Trophoblast cell (in vitro differentiated cells and primary cell): ENCODE measurements around the gene KRTAP5-7.
"Not testable (repeated sequence)": the region's sequence is repeated elsewhere in the genome, so short reads cannot be mapped to it uniquely, and the experiment has no call there.

Experiments used
- DNase-seq, 2 donors: peaks; one replicate each; pipeline ENCODE4 v3.0.0-alpha.2; 2016
- H2AFZ ChIP-seq: 2 replicates; pipeline ENCODE4 v1.6.1; 2013; ENCODE audit warnings: low read length, moderate library complexity, mild to moderate bottlenecking; ENCODE audit not compliant: insufficient read depth, poor library complexity
- H2AK5ac ChIP-seq: 2 replicates; pipeline ENCODE4 v1.6.1; 2013; ENCODE audit warnings: mild to moderate bottlenecking, low read length
- H2BK120ac ChIP-seq: 2 replicates; pipeline ENCODE4 v1.6.1; 2013; ENCODE audit warnings: low read length, mild to moderate bottlenecking, moderate library complexity; ENCODE audit not compliant: insufficient read depth, poor library complexity
- H2BK12ac ChIP-seq: 2 replicates; pipeline ENCODE4 v1.6.1; 2013; ENCODE audit warnings: mild to moderate bottlenecking, low read length, moderate library complexity
- H2BK5ac ChIP-seq: 2 replicates; pipeline ENCODE4 v1.6.1; 2013; ENCODE audit warnings: low read length, low read depth, moderate library complexity, mild to moderate bottlenecking; ENCODE audit not compliant: poor library complexity
- H3K14ac ChIP-seq: 2 replicates; pipeline ENCODE4 v1.6.1; 2013; ENCODE audit warnings: mild to moderate bottlenecking, low read length
- H3K18ac ChIP-seq: 2 replicates; pipeline ENCODE4 v1.6.1; 2013; ENCODE audit warnings: mild to moderate bottlenecking, low read length
- H3K23ac ChIP-seq: 2 replicates; pipeline ENCODE4 v1.6.1; 2013; ENCODE audit warnings: low read length
- H3K27ac ChIP-seq: 2 replicates; pipeline ENCODE4 v1.5.1; 2013; ENCODE audit warnings: low read depth, mild to moderate bottlenecking, inconsistent platforms, low read length, moderate library complexity
- H3K27me3 ChIP-seq: 2 replicates; pipeline ENCODE4 v1.6.1; 2013; ENCODE audit warnings: inconsistent platforms, mild to moderate bottlenecking, low read length, moderate library complexity; ENCODE audit not compliant: insufficient read depth
- H3K36me3 ChIP-seq, 2 experiments: 1 replicate in 1 of 2; 2 replicates in 1 of 2; pipeline ENCODE4 v1.6.1; 2013; ENCODE audit warnings: low read length in 2 of 2, mild to moderate bottlenecking in 2 of 2, moderate library complexity in 1 of 2; ENCODE audit not compliant: insufficient read depth in 2 of 2, control insufficient read depth in 1 of 2
- H3K4ac ChIP-seq: 2 replicates; pipeline ENCODE4 v1.6.1; 2013; ENCODE audit warnings: low read depth, mild to moderate bottlenecking, low read length, moderate library complexity
- H3K4me1 ChIP-seq, 2 experiments: 1 replicate in 1 of 2; 2 replicates in 1 of 2; pipeline ENCODE4 v1.6.1; 2013; ENCODE audit warnings: low read length in 2 of 2, mild to moderate bottlenecking in 2 of 2, moderate library complexity in 1 of 2; ENCODE audit not compliant: insufficient read depth in 2 of 2, control insufficient read depth in 1 of 2
- H3K4me2 ChIP-seq: 2 replicates; pipeline ENCODE4 v1.6.1; 2013; ENCODE audit warnings: inconsistent platforms, mild to moderate bottlenecking, low read length, moderate library complexity
- H3K4me3 ChIP-seq: 2 replicates; pipeline ENCODE4 v1.5.1; 2013; ENCODE audit warnings: mild to moderate bottlenecking, low read depth, low read length, inconsistent platforms
- H3K79me1 ChIP-seq: one replicate; pipeline ENCODE4 v1.6.1; 2013; ENCODE audit warnings: low read length
- H3K79me2 ChIP-seq: 2 replicates; pipeline ENCODE4 v1.6.1; 2013; ENCODE audit warnings: low read length, mild to moderate bottlenecking; ENCODE audit not compliant: control insufficient read depth, insufficient read depth, poor library complexity
- H3K9ac ChIP-seq: 2 replicates; pipeline ENCODE4 v1.6.1; 2013; ENCODE audit warnings: mild to moderate bottlenecking, low read length
- H3K9me3 ChIP-seq: 2 replicates; pipeline ENCODE4 v1.6.1; 2013; ENCODE audit warnings: low read depth, mild to moderate bottlenecking, control low read depth, inconsistent platforms, low read length; ENCODE audit not compliant: insufficient read depth
- H4K12ac ChIP-seq: 2 replicates; pipeline ENCODE4 v1.6.1; 2013; ENCODE audit warnings: low read depth, mild to moderate bottlenecking, low read length, moderate library complexity
- H4K8ac ChIP-seq: 2 replicates; pipeline ENCODE4 v1.6.1; 2013; ENCODE audit warnings: low read depth, mild to moderate bottlenecking, low read length, moderate library complexity
- H4K91ac ChIP-seq: one replicate; pipeline ENCODE4 v1.6.1; 2013; ENCODE audit warnings: low read depth, mild to moderate bottlenecking, low read length, moderate library complexity
- WGBS: extraction: QIAGEN DNeasy Blood & Tissue Kit; methylation state at CpG from one replicate; pipeline ENCODE4 v1.1.7; 2013; ENCODE audit warnings: missing lambda C conversion rate; ENCODE audit not compliant: insufficient read length, insufficient coverage; ENCODE audit errors: extremely low coverage; 5-methylcytosine and 5-hydroxymethylcytosine counted together

Gene KRTAP5-7

DNA sequence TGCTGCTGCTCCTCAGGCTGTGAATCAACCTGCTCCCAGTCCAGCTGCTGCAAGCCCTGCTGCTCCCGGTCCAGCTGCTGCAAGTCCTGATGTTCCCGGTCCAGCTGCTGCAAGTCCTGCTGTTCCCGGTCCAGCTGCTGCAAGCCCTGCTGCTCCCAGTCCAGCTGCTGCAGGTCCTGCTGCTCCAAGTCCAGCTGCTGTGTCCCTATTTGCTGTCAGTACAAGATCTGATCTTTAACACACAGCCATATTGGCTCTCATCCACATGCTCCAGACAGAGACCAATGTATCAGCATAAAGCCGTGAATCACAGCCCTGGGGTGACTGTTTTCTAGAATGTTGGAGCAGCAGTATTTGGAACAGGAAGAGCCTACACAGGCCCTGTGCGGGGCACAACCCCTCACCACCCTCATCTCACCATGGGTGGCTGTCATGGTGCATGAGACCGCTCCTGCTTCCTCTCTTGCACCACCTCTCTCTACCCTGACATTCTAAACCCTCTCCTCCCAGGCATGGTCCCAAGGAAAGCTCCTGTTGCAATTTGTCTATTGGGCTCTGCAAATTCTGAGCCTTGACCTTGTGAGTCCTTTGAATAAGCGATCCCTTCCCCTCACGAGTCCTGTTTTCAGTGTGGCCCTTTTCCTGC, 41.8 kb downstream of the KRTAP5-7 start:
- Histone ChIP-seq H3K36me3 (no peaks in the 10 kb centered on the region), H2BK5ac (no peak overlapping the region), H3K27ac (no peak overlapping the region), H4K12ac (no peak overlapping the region), H3K4ac (no peak overlapping the region), H3K4me1 (no peaks in the 10 kb centered on the region), H3K79me2 (no peaks in the 10 kb centered on the region), H3K9ac (no peak overlapping the region), H3K9me3 (peaks cover 2% of the 10 kb centered on the region), H3K23ac (no peak overlapping the region), H2AK5ac (no peak overlapping the region), H4K91ac (no peak overlapping the region), H2BK12ac (no peak overlapping the region), H3K79me1 (no peaks in the 10 kb centered on the region), H2BK120ac (no peak overlapping the region), H3K4me3 (no peak overlapping the region), H3K14ac (no peak overlapping the region), H3K18ac (no peak overlapping the region), H3K4me2 (no peak overlapping the region), H4K8ac (no peak overlapping the region), H2AFZ (no peak overlapping the region), H3K27me3 (no peaks in the 10 kb centered on the region)
- no CpG with 5 or more reads among the region's 8 CpGs for whole genome bisulfite sequencing
- no peak for DNase-seq

DNA sequence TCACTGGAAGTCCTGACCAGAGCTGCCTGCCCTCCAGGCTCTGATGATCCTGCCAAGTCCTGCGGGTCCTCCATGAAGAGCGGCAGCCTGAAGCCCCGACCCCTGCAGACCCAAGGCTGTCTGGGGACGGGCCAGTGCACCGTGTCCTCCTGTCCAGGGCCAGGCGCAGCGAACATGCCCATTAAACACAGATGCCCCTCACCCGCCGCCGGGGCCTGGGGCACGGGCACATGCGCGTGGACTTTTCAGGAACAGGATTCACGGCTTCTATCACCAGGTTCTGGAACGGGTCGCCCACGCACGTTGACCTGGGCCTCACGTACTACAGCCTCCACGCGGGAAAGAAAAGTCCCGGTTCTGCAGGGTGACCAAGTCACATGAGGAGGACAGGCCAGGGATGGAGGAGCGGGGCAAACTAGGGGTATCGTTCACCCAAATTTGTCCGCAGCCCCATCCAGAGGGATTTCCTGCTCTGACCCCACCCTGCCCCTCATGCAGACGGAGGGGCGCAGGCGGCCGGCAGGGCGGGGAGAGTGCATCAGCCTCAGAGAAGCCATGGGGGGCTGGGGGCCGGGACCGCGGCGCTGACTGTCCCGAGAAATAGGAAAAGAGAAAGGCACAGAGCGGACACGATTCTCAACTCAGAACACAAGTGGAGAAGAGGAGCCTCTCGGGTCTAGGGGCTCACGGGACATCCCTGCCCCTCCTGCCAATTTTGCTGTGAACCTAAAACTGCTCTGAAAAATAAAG, 44.2 kb downstream of the KRTAP5-7 start:
- not testable (repeated sequence) for H3K9me3 ChIP-seq, H3K4ac ChIP-seq, H3K4me1 ChIP-seq, H2BK120ac ChIP-seq, H3K18ac ChIP-seq, H4K12ac ChIP-seq, H3K36me3 ChIP-seq, H3K27ac ChIP-seq, H3K9ac ChIP-seq, H3K4me2 ChIP-seq, H4K91ac ChIP-seq, H4K8ac ChIP-seq, H3K79me1 ChIP-seq, H3K4me3 ChIP-seq, H3K79me2 ChIP-seq, H2BK12ac ChIP-seq, DNase-seq, H2BK5ac ChIP-seq, H2AFZ ChIP-seq, H3K23ac ChIP-seq, H2AK5ac ChIP-seq, H3K14ac ChIP-seq, H3K27me3 ChIP-seq
- no CpG with 5 or more reads among the region's 39 CpGs for WGBS

DNA sequence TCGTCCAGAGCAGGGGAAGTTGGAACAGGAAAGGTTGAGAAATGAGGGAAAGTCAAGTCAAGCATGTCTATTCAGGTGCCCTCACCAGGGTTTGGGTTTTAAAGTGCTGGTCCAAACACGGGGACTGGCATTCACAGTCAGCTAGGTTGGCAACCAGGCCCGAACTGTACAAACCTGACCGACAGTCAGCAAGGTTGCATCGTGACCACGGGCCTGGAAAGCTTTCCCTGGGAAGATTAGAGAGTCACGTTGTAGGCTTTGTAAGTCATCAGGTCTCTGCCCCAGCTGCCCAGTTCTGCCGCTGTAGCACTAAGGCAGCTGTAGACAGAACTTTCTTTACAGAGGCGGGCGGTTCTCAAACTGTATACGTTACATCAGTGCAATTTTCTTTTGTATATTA, 45.7 kb downstream of the KRTAP5-7 start:
- H2BK5ac ChIP-seq = no peak overlapping the region
- peaks cover 5% of the 10 kb centered on the region for H3K9me3 ChIP-seq
- H4K8ac ChIP-seq = no peak overlapping the region
- no peak overlapping the region for H3K27ac ChIP-seq
- H3K18ac ChIP-seq = no peak overlapping the region
- H3K79me2 ChIP-seq = no peaks in the 10 kb centered on the region
- no peak overlapping the region for H3K4me2 ChIP-seq
- H3K14ac ChIP-seq = no peak overlapping the region
- no peak overlapping the region for H4K91ac ChIP-seq
- H2AFZ ChIP-seq = no peak overlapping the region
- no peak overlapping the region for H3K4ac ChIP-seq
- H3K23ac ChIP-seq = no peak overlapping the region
- H2AK5ac ChIP-seq = no peak overlapping the region
- H2BK12ac ChIP-seq = no peak overlapping the region
- no peaks in the 10 kb centered on the region for H3K79me1 ChIP-seq
- H3K9ac ChIP-seq = no peak overlapping the region
- no peak for DNase-seq
- no peaks in the 10 kb centered on the region for H3K36me3 ChIP-seq
- no CpG with 5 or more reads among the region's 11 CpGs for WGBS
- H3K27me3 ChIP-seq = no peaks in the 10 kb centered on the region
- H3K4me3 ChIP-seq = no peak overlapping the region
- H3K4me1 ChIP-seq = no peaks in the 10 kb centered on the region
- no peak overlapping the region for H2BK120ac ChIP-seq
- H4K12ac ChIP-seq = no peak overlapping the region

DNA sequence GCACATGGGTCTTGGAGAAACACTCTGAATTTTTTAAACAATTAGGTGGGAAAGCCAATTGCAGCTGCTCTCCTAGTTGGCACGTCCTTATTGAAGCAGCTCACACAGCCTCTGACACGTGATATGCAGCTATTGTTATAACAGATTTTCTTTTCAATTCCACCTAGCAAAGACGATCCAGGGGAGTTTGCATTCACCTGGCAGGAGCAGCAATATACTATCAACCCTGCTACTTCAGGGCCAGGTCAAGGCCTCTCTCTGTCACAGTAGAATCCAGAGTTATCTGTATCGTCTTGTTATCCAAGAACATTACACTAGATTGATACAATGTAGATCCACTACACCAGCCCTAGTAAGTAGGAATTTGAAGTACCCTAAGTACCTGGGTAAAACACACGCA, 47.4 kb downstream of the KRTAP5-7 start:
- Histone ChIP-seq H3K36me3 (no peaks in the 10 kb centered on the region), H3K4me3 (no peak overlapping the region), H3K4me1 (no peaks in the 10 kb centered on the region), H2AFZ (no peak overlapping the region), H3K23ac (no peak overlapping the region), H3K9ac (no peak overlapping the region), H3K4me2 (no peak overlapping the region), H2BK120ac (no peak overlapping the region), H3K9me3 (peaks cover 5% of the 10 kb centered on the region), H3K4ac (no peak overlapping the region), H3K14ac (no peak overlapping the region), H3K79me2 (no peaks in the 10 kb centered on the region), H3K18ac (no peak overlapping the region), H3K79me1 (no peaks in the 10 kb centered on the region), H4K8ac (no peak overlapping the region), H4K91ac (no peak overlapping the region), H2AK5ac (no peak overlapping the region), H4K12ac (no peak overlapping the region), H3K27me3 (no peaks in the 10 kb centered on the region), H3K27ac (no peak overlapping the region), H2BK12ac (no peak overlapping the region), H2BK5ac (no peak overlapping the region)
- DNase-seq = no peak
- WGBS = no CpG with 5 or more reads among the region's 5 CpGs
